NT2/D1 (cell line): Measurements from ENCODE around the gene NDC1.

Experiments used
- YY1 ChIP-seq: IDR thresholded peaks from 2 replicates; pipeline ENCODE4 v1.6.1; 2011; ENCODE audit not compliant: insufficient read length, insufficient read depth
- ZNF274 ChIP-seq: IDR thresholded peaks from 2 replicates; pipeline ENCODE4 v1.6.1; 2011; ENCODE audit warnings: mild to moderate bottlenecking, low read depth, low read length

GRCh38 chr1:53766194-53766742 lies 71.8 kb downstream of the NDC1 start:
- TF ChIP-seq YY1 = no peak
- no peak for TF ChIP-seq ZNF274
